Fibroblast of skin of abdomen (primary cell): ENCODE data around the gene NOP14.
A peak's percentile ranks its signal among the peaks of the same experiment; 100 is the strongest.
"Not testable (repeated sequence)": the region's sequence is repeated elsewhere in the genome, so short reads cannot be mapped to it uniquely, and the experiment has no call there.

Experiments used
- DNase-seq: peaks from one replicate; pipeline ENCODE4 v3.0.0-alpha.2; 2013

NOP14 gene

DNA sequence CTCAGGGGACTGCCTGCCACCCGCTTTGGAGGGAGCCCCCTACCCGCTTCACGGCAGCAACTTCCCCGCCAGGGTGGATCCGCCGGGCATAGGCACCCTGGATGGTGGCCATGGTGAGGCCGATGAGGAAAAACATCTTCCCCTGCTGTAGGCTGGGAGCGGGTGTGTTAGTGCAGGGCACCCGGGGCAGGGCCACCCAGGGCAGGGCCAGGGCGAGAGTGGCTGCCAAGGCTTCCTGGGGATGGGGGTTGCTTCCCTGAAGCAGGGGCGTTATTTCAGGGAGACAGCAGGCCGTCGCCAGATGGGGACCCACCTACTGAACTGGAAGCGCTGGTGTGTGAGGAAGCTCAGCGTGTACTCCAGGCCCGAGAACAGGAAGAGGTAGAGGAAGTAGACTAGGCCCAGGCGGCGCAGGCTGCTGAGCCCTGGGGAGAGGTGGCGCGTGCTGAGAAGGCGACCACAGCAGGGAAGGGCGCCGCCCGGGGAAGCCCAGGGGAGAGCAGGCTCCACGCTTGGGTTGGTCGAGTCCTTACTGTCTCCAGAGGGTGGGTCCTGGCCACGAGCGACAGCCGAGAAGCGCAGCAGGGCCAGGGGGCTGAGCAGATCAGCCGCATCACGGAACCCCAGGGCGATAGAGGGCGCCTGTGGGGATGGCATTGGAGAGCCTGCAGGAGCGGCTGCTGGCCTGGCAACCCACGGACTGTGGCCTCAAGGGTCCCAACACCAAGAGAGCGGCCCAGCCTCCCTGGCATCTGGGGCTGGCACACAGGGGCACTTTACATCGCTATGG, 31.5 kb downstream of the NOP14 start:
- DNase-seq = no peak

DNA sequence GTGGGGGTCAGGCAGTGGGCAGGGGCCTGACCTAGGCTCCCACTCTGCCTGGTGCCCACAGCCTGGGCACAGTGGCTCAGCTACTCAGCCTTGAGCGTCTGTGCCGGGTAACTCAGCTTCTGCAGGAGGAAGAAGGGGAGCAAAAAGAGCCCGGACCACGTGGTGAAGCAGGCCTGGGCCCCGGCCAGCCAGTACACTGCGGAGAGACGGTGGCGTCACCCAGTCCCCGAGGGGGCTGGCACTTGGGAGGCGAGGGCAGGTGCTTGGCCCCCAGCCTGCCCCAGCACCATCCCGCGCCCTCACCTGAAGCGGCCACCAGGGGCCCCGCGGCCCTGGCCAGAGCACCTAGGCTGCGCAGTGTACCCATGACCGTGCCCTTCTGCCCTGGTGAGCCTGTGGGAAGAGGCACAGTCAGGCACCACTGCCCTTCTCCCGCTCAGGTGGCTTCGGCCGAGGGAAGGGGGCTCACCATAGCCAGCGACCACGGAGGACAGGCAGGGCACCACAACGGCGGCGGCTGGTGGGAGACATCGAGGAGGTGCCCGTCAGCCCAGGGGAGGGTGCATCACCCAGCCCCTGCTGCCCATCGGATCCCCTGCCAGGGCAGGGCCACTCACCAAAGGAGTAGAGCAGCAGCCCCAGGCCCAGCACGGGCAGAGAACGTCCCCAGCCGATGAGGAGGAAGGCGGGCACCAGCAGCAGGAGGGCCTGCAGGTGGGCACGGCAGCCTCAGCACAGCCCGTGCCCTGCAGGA, 32.3 kb downstream of the NOP14 start:
- no peak for DNase-seq

DNA sequence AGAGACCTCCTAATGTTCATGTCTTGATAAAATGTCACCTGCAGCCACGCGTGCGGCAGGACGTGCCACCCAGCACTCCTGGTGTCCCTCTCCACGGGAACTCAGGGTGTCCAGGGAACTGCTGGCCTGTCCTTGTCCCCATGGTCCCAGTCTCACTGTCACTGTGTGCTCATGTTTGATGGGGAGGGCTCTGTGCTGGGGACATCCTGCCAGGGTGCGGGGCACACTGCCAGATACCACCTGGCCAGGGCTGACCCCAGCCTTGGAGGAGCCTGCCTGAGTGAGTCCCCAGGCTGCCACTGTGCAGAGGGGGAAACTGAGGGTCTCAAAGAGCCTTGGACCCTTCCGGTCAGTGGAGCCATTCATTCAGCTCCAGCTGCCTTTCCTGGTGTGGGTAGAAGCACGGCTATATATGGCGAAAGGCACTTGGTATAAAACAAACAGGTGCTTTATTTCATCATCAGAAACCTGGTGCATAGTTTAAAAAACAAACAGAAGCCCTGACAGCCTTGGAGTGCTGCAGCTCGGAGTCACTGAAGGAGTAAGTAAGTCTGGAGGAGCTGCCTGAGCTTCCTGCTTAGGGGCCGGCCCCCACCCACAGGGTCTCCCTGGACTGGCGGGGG, 33.0 kb downstream of the NOP14 start:
- no peak for DNase-seq

DNA sequence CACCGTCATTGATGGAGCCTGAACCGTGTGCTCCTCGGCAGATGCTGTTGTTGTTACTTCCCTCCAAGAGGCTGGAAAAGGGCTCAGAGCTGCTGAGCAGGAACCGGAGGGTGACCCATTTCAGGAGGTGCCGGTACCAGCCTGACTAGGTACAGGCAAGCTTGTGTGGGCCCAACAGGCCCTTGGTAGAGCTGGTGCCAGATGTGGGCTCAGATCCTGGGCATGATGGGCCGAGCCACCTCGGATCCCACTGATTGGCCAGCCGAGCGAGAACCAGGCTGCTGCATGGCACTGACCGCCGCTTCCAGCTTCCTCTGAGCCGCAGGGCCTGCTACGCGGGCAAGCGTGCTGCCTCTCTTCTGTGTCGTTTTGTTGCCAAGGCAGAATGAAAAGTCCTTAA, 33.7 kb downstream of the NOP14 start:
- DNase-seq = no peak

DNA sequence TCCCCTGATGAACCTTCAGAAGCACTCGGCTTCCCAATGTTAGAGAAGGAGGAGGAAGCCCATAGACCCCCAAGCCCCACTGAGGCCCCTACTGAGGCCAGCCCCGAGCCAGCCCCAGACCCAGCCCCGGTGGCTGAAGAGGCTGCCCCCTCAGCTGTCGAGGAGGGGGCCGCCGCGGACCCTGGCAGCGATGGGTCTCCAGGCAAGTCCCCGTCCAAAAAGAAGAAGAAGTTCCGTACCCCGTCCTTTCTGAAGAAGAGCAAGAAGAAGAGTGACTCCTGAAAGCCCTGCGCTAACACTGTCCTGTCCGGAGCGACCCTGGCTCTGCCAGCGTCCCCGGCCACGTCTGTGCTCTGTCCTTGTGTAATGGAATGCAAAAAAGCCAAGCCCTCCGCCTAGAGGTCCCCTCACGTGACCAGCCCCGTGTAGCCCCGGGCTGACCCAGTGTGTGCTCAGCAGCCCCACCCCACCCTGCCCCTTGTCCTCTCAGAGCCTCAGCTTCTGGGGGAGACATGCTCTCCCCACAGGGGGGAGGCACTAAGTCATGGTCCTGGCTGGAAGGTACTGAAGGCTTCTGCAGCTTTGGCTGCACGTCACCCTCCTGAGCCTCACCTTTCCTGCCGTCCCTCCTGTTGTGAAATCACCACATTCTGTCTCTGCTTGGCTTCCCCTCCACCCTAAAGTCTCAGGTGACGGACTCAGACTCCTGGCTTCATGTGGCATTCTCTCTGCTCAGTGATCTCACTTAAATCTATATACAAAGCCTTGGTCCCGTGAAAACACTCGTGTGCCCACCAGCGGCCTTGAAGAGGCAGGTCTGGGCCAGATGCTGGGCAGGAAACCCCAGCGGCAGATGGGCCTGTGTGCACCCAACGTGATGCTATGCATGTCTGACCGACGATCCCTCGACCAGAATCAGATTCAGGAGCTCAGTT, 34.7 kb downstream of the NOP14 start:
- DNase-seq = no peak

DNA sequence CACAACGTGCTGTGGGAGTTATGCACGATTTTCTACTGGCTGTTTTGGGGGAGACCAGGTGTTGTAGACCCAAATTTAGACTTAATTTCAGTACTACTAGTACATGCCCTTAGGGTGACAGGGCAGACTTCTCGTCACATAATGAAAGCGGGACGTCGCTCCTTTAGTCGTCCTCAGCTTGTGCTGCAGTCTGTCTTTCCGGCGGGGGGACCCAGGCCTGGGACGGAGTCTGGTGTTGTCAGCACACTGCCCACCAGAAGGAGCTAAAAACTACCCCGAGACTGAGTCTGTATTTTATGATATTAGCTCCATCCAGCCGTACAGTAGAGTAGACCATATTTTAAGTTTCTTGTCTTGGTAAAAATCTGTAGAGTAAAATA, 35.5 kb downstream of the NOP14 start:
- DNase-seq = no peak

DNA sequence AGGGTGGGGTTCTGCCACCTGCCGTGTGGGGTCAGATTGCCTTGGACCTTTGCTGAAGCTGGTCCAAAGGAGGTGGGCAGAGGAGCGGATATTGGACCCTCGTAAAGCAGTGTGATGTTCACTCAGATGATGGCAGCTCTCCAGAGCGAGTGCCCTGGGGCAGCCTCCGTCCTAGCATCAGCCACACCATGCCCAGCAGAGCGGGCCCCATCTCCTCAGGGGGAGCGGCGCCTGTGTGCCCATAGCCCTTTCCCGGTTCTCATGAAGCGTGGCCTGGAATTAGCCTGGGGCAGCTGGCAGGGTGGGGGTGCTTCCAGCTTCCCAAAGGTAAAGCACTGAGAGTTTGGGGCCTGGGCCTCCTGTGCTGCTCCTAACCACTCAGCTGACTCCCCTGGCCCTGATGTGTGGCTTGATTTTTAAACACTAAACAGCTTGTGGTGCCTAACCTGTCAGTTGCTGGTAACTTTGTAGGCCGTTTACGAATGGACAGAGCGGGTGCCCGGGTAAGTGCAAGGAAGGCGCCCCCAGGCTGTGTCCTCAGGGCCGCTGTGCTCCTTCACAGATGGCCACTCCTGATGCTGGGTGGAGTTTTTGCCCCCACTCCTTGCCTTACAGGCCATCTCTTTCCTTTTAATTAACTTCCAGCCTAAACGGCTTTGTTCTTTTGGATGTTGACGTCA, 36.0 kb downstream of the NOP14 start:
- DNase-seq = no peak

DNA sequence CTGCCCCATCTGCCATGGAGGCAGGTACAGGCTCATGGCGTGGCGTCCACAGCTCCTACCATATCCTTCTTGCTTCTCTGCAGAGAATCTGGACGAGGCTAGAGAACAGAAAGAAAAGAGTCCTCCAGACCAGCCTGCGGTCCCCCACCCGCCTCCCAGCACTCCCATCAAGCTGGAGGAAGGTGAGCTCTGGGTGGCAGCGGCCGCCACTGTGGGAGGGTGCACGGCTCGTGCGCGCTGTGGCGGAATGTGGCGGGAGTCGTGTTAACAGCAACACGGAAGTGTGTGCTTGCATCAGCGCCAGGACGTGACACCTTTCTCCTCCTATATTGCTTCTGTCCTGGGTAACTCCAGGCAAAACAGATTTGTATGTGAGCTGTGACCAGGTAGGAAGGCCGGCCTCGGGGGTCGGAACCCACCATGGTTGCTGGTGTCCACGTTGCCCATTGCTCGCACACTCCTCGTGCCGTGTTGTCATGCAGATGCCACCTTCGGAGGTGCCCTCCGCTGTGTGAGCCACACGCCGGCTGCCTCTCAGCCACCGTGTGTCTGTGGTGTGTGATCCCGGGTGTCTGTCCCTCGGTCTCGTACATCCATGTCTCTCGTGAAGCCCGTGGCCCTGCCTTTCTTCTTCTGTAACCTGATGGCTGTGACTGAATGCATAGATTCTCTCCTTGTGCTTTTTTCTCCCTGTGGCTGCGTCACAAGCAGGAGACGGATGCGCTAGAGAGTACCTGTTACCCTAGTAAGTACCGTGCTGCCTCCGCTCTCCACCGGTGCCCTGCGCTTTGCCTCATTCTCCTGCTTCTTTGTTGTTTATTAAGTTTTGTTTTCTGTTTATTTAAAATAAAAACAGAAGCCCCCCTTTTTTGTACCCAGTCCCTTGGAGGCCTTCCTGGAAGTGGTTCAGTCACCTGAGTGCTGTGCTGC, 37.0 kb downstream of the NOP14 start:
- no peak for DNase-seq

DNA sequence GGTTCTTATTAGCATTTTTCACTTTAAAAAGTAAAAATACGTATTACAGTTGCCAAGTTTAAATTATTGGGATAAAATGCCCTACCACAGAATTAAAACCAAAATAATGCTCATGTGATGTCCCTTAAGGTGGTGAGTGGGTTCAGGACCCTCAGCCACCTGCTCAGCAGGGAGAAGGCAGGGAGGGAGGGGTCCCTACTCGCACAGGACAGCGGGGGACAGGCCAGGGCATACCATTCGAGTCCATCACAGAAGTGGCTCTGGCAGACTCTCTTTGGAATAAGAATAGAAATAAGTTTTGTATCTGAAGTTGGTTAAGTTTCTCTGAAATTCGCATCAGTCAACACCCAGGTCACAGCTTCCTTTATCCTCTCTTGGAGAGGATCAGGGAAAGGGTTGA, 37.7 kb downstream of the NOP14 start:
- no peak for DNase-seq

DNA sequence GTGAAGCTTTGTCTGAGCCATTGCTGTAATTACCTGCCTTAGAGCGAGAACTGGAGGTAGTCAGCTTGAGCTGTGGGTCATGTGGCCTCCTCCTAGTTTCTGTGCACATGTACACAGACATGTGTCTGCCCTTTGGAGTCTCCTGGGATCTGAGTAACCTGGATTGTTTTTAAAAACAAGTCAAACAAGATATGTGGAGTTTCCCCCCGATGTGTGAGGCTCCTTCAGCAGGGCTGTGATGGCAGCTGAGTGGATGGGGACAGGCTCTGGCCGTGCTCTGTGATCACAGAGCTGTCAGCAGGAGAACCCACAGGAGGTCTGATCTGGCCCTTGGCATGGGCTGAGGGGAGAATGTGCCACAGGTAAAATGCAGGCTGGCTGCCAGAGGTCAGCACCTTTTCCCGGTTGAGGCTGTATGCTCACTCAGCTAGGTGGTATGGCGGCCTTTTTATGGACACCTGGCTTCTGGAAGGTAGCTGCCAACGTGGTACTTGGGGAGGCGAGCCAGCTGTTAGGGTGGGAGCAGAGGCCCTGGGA, 38.4 kb downstream of the NOP14 start:
- DNase-seq = no peak

DNA sequence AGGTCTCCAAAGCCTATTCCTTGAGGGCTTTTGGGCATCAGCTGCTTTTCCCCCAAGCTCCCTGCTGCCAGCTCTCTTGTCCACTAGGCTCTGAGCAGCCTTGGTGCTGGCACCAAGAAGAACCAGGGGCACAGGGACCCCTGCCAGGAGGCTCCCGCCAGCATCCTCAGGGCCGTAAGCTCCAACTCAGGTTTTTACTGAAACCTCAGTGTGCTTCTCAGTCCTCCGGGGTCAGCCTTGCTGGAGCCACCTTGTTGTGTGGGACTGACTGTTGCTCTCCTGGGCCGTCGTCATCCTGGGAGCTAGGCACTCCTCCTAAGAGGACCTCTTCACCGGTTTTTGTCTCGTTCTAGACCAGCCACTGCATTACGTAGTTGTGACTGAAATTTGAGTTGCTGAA, 38.9 kb downstream of the NOP14 start:
- DNase-seq = no peak

DNA sequence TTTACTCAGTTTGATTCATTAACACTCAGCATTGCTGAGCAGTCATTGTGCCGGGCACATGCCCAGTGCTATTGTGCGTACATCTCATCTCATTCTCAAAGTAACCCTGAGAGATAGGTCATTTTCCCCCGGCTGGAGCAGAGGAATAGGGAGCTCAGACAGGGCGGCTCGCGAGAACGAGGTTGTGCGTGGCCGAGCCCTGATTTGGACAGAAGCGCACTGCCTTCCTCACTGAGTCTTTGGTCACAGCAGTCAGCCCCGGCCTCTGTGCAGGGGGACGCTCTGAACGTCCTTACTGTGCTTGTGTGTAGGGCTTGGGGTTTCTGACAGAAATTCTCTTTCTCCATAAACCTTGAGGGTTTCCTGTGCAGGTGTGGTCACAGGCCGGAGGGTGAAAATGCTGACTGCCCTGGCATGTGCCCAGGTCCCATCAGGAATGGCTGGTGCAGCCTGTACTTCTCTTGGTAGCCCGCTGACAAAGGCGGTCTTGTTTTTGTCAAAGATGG, 39.5 kb downstream of the NOP14 start:
- no peak for DNase-seq

DNA sequence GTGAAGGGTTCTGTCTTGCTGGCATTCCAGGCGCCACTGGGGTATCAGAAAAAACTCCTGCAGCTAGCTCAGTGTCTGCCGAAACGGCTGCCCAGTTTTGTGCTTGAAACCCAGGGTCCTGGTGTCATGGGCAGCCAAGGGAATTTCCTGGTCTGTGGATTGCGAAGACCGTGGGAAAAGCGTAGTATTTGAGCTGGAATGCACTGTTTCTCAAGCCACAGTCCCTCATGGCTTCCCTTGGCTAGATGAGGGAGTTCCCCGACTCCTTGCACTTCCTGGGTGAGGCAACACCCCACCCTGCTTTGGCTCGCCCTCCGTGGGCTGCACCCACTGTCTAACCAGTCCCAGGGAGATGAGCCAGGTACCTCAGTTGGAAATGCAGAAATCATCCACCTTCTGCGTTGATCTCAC, 40.1 kb downstream of the NOP14 start:
- no peak for DNase-seq

DNA sequence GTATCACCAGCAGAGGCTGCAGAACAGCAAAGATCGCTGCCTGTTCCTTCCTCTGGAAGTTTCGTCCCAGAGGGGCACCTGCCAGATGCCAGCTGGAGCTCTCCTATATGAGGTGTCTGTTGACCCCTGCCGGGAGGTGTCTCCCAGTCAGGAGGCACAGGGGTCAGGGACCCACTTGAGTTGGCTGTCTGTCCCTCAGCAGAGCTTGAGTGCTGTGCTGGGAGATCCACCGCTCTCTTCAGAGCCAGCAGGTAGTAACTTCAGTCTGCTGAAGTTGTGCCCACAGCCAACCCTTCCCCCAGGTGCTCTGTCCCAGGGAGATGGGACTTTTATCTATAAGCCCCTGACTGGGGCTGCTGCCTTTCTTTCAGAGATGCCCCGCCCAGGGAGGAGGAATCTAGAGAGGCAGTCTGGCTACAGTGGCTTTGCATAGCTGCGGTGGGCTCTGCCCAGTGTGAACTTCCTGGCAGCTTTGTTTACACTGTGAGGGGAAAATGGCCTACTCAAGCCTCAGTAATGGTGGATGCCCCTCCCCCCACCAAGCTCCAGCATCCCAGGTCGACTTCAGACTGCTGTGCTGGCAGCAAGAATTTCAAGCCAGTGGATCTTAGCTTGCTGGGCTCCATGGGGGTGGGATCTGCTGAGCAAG, 40.6 kb downstream of the NOP14 start:
- DNase-seq = peak; percentile 58

DNA sequence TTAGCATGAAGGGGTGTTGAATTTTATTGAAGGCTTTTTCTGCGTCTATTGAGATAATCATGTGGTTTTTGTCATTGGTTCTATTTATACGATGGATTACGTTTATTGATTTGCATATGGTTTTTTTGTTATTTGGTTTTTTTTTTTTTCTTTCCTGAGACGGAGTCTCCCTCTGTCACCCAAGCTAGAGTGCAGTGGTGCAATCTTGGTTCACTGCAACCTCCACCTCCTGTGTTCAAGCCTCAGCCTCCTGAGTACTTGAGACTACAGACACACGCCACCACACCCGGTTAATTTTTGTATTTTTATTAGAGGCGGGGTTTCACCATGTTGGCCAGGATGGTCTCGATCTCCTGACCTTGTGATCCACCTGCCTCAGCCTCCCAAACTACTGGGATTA, 44.5 kb downstream of the NOP14 start:
- not testable (repeated sequence) for DNase-seq

DNA sequence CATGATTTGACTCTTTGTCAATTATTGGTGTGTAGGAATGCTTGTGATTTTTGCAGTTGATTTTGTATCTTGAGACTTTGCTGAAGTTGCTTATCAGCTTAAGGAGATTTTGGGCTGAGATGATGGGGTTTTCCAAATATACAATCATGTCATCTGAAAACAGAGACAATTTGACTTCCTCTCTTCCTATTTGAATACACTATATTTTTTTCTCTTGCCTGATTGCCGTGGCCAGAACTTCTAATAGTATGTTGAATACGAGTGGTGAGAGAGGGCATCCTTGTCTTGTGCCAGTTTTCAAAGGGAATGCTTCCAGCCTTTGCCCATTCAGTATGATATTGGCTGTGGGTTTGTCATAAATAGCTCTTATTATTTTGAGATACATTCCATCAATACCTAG, 44.9 kb downstream of the NOP14 start:
- not testable (repeated sequence) for DNase-seq

DNA sequence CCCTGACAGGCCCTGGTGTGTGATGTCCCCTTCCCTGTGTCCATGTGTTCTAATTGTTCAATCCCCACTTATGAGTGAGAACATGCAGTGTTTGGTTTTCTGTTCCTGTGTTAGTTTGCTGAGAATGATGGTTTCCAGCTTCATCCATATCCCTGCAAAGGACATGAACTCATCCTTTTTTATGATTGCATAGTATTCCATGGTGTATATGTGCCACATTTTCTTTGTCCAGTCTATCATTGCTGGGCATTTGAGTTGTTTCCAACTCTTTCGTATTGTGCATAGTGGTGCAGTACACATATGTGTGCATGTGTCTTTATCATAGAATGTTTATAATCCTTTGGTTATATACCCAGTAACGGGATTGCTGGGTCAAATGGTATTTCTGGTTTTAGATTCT, 46.5 kb downstream of the NOP14 start:
- not testable (repeated sequence) for DNase-seq

DNA sequence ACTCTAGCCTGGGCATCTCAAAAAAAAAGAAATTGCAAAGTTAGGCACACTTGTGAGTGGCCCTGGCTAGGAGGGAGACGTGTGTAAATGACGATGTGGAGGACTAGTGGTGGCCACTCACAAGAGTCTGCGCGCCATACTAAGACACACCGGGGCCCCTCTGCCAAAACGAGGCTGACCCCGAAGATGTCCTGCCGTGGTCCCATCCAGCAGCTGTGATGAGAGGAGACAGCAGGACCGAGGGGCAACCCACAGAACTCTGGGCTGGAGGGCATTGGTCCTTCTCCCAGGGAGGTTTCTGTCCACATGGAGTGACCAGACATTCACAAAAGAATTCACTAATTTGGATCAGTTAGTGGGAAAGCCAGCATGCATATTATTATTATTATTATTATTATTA, 47.4 kb downstream of the NOP14 start:
- DNase-seq = no peak

DNA sequence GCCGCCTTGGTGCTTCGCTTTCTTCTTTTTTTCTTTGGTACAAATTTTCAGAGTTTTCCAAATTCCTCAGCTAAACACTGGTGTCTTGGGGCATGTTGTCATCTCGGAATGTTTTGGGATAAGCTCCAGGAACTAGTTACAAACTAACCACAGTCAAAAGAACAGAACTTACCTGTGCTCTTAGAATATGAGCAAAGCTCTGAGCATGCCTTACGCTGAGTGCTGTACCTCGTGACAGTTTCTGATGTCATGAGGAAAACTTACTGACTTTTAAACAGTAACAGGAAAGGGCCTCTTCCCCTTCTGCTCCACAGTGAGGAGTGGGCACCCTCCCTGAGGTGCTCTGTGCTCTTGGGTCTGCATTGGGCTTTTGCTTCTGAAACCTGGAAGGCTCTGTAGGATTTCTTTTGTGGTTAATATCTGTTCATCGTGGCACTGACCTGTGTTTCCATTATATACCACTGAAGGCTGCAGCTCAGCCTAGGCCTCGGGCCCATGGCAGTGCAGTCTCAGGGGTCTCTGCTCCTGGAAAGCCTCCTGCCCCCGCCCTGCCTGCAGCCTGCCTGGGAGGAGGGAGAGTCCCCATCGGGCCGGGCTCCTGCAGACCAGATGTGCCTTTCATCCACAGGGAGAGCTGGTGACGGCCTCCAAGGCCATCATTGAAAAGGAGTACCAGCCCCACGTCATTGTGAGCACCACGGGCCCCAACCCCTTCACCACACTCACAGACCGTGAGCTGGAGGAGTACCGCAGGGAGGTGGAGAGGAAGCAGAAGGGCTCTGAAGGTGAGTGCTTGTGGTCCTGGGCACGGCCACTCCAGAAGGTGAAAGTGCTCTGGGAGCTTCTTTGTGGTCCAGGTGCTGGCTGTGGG, 48.7 kb downstream of the NOP14 start:
- no peak for DNase-seq
